HCT116 (cell line): ENCODE results near the gene HOXA2. TPM values are rescaled to one million over a fixed set of nuclear protein-coding genes. Genes with fewer than 3 reads are reported as not detected.

Experiments used
- ATAC-seq: fragments of 200-7000 bp; cut with Tn5 transposase; 2 replicates; pipeline ENCODE4 v1.9.1; 2020; ENCODE audit warnings: mild to moderate bottlenecking, moderate library complexity
- BruUV-seq: library from RNA; stranded (reverse); fragments of 400-500 nt; replicated peaks from 2 replicates; lab custom pipeline; 2021; lab: Mats Ljungman, UMichigan
- CTCF ChIA-PET: fragments of 300-600 bp; sonication (Branson Sonifier 250); formaldehyde crosslinking; loops from one replicate; lab custom pipeline; 2021; ENCODE audit warnings: antibody characterized with exemption; lab: Charles Lee
- POLR2A ChIA-PET: fragments of 300-600, 350-600 bp; sonication (Branson Sonifier 250); formaldehyde crosslinking; loops from one replicate; lab custom pipeline; 2021; ENCODE audit warnings: antibody characterized with exemption; lab: Charles Lee
- RAD21 ChIA-PET, 2 experiments: fragments of 300-600 bp; sonication (Branson Sonifier 250); formaldehyde crosslinking; loops; one replicate each; lab custom pipeline; 2023; ENCODE audit warnings: low total read pairs in 2 of 2; ENCODE audit not compliant: uncharacterized antibody in 2 of 2, unreplicated experiment in 2 of 2, low non-redundant PET in 1 of 2; lab: Charles Lee
- DNase-seq: peaks from one replicate; pipeline ENCODE4 v3.0.0-alpha.2; 2010; ENCODE audit warnings: low read depth, low spot score
- H2AFZ ChIP-seq: fragments of 200-600 bp; shearing (Covaris generic), sonication (generic); 2 replicates; pipeline ENCODE4 v1.6.1; 2017; ENCODE audit warnings: low read depth, mixed run types, mixed read lengths, antibody characterized with exemption, low read length; ENCODE audit not compliant: poor library complexity, severe bottlenecking
- H3K27ac ChIP-seq: 2 replicates; pipeline ENCODE4 v1.5.1; 2012; ENCODE audit warnings: low read depth, low read length
- H3K27me3 ChIP-seq: fragments of 200-600 bp; sonication (generic); 2 replicates; pipeline ENCODE4 v1.6.1; 2016; ENCODE audit warnings: mixed run types, low read length, mixed read lengths; ENCODE audit not compliant: insufficient read depth
- H3K36me3 ChIP-seq, 2 experiments: fragments of 200-500 bp in 1 of 2; fragments of 200-600 bp in 1 of 2; sonication (Bioruptor generic) in 1 of 2; sonication (generic) in 1 of 2; 2 replicates each; pipeline versions ENCODE4 v1.5.1 to v1.6.1; 2014 to 2016; ENCODE audit warnings: low read length in 2 of 2, inconsistent platforms in 1 of 2, mixed read lengths in 1 of 2, mixed run types in 1 of 2; ENCODE audit not compliant: insufficient read depth in 2 of 2, control insufficient read depth in 1 of 2
- H3K4me1 ChIP-seq, 2 experiments: fragments of 200-600 bp in 1 of 2; sonication (generic) in 1 of 2; 2 replicates each; pipeline versions ENCODE4 v1.5.1 to v1.6.1; 2012 to 2017; ENCODE audit warnings: low read length in 2 of 2, inconsistent platforms in 1 of 2, mild to moderate bottlenecking in 1 of 2, mixed read lengths in 1 of 2, mixed run types in 1 of 2, moderate library complexity in 1 of 2; ENCODE audit not compliant: insufficient read depth in 2 of 2, control insufficient read depth in 1 of 2
- H3K4me2 ChIP-seq: fragments of 200-600 bp; sonication (generic); 2 replicates; pipeline ENCODE4 v1.6.1; 2017; ENCODE audit warnings: mixed run types, low read length, mixed read lengths
- H3K4me3 ChIP-seq, 2 experiments: fragments of 200-600 bp in 1 of 2; sonication (generic) in 1 of 2; replicated peaks in 1 of 2; 2 replicates each; pipeline ENCODE4 v1.5.1; 2011 to 2016; ENCODE audit warnings: low read length in 2 of 2, control low read depth in 1 of 2, low read depth in 1 of 2, mild to moderate bottlenecking in 1 of 2, mixed read lengths in 1 of 2, mixed run types in 1 of 2
- H3K79me2 ChIP-seq: fragments of 200-600 bp; sonication (generic); 2 replicates; pipeline ENCODE4 v1.6.1; 2017; ENCODE audit warnings: mild to moderate bottlenecking, mixed run types, low read length, moderate library complexity, mixed read lengths; ENCODE audit not compliant: insufficient read depth
- H3K9ac ChIP-seq: fragments of 200-600 bp; sonication (generic); 2 replicates; pipeline ENCODE4 v1.6.1; 2016; ENCODE audit warnings: low read length, mixed read lengths
- H3K9me2 ChIP-seq: fragments of 200-600 bp; sonication (generic), shearing (Covaris generic); 2 replicates; pipeline ENCODE4 v1.6.1; 2017; ENCODE audit warnings: mixed run types, mild to moderate bottlenecking, moderate library complexity; ENCODE audit not compliant: insufficient read depth
- H3K9me3 ChIP-seq, 2 experiments: fragments of 200-500 bp in 1 of 2; fragments of 200-600 bp in 1 of 2; sonication (Bioruptor generic) in 1 of 2; sonication (generic) in 1 of 2; 2 replicates each; pipeline ENCODE4 v1.6.1; 2014 to 2017; ENCODE audit warnings: low read length in 2 of 2, mixed read lengths in 2 of 2, inconsistent platforms in 1 of 2, low read depth in 1 of 2, mild to moderate bottlenecking in 1 of 2, mixed run types in 1 of 2, moderate library complexity in 1 of 2; ENCODE audit not compliant: control insufficient read depth in 1 of 2, insufficient read depth in 1 of 2
- H4K20me1 ChIP-seq: fragments of 200-600 bp; sonication (generic), shearing (Covaris generic); 2 replicates; pipeline ENCODE4 v1.6.1; 2017; ENCODE audit warnings: mixed run types, mild to moderate bottlenecking, moderate library complexity; ENCODE audit not compliant: insufficient read depth
- ATF3 ChIP-seq: IDR thresholded peaks from 2 replicates; pipeline ENCODE4 v1.6.1; 2012
- CBX3 ChIP-seq: IDR thresholded peaks from 2 replicates; pipeline ENCODE4 v1.6.1; 2012; ENCODE audit warnings: low read depth
- CTCF ChIP-seq, 3 experiments: fragments of 200-600 bp in 1 of 3; sonication (generic) in 1 of 3; IDR thresholded peaks in 2 of 3; conservative IDR thresholded peaks in 1 of 3; 2 replicates each; pipeline ENCODE4 v1.5.1; 2012 to 2017; ENCODE audit warnings: low read depth in 2 of 3, low read length in 2 of 3, antibody characterized with exemption in 1 of 3, borderline replicate concordance in 1 of 3, control low read depth in 1 of 3, mild to moderate bottlenecking in 1 of 3, mixed read lengths in 1 of 3, mixed run types in 1 of 3, moderate library complexity in 1 of 3; ENCODE audit not compliant: insufficient read depth in 1 of 3
- EGR1 ChIP-seq: IDR thresholded peaks from 2 replicates; pipeline ENCODE4 v1.6.1; 2012; ENCODE audit warnings: low read depth
- MAX ChIP-seq: IDR thresholded peaks from 2 replicates; pipeline ENCODE4 v1.6.1; 2012
- POLR2AphosphoS5 ChIP-seq: IDR thresholded peaks from 2 replicates; pipeline ENCODE4 v1.6.1; 2011; ENCODE audit warnings: mild to moderate bottlenecking, low read depth, low read length, moderate library complexity
- REST ChIP-seq: IDR thresholded peaks from 2 replicates; pipeline ENCODE4 v1.6.1; 2012; ENCODE audit warnings: low read depth
- SRF ChIP-seq: IDR thresholded peaks from 2 replicates; pipeline ENCODE4 v1.6.1; 2012; ENCODE audit warnings: low read depth
- YY1 ChIP-seq: IDR thresholded peaks from 2 replicates; pipeline ENCODE4 v1.6.1; 2011; ENCODE audit warnings: low read length, low read depth, moderate library complexity, mild to moderate bottlenecking; ENCODE audit not compliant: insufficient replicate concordance; ENCODE audit errors: extremely low read depth
- ZBTB33 ChIP-seq: IDR thresholded peaks from 2 replicates; pipeline ENCODE4 v1.6.1; 2011; ENCODE audit warnings: mild to moderate bottlenecking, low read length, moderate library complexity; ENCODE audit not compliant: insufficient replicate concordance; ENCODE audit errors: extremely low read depth
- ZNF274 ChIP-seq: fragments of 200-500 bp; sonication (Bioruptor generic); IDR thresholded peaks from 2 replicates; pipeline ENCODE4 v1.6.1; 2014; ENCODE audit warnings: mild to moderate bottlenecking, low read depth, low read length, inconsistent platforms
- intact Hi-C: fragments of 100-400 bp; cut with micrococcal nuclease; formaldehyde crosslinking; loops from 2 replicates; pipeline ENCODE4 v1.10.0; 2022
- total RNA-seq: library from RNA; stranded (reverse); gene quantifications from one replicate; pipeline ENCODE4 v1.2.1, GENCODE V29; 2021; ENCODE audit not compliant: unreplicated experiment

HOXA2 gene
- total RNA-seq, 1 experiment from 2014 or later: 0.57 TPM

- no peaks in the 10 kb centered on the region for H4K20me1 ChIP-seq
- H3K27me3 ChIP-seq: no peaks in the 10 kb centered on the region
- no peaks in the 10 kb centered on the region for H3K79me2 ChIP-seq
- H3K4me1 ChIP-seq: peaks cover 6 to 21% of the 10 kb centered on the region in 2 experiments
- ChIA-PET POLR2A (interaction anchor here (0.7 kb wide), 1 partner anchor 9 kb away, joined by 3 read pairs; no protein-coding TSS in a partner anchor), RAD21 (no interaction called here), CTCF (interaction anchor here (0.6 to 0.7 kb wide), 2 partner anchors 48 to 233 kb away, joined by 3 to 6 read pairs; no protein-coding TSS in a partner anchor)
- TF ChIP-seq POLR2AphosphoS5 (no peak), CTCF (IDR thresholded peaks at IDR 0.05 in 2 of 3, conservative IDR thresholded peaks at IDR 0.05 in 1 of 3; ENCODE audit: borderline replicate concordance in 1 of 3, insufficient read depth in 1 of 3, low read depth in 2 of 3, low read length in 2 of 3) (no peak), ATF3 (no peak), YY1 (no peak), REST (no peak), ZBTB33 (no peak), ZNF274 (no peak), SRF (no peak), MAX (no peak), EGR1 (no peak), CBX3 (no peak)
- H3K9ac ChIP-seq: no peak overlapping the region
- H2AFZ ChIP-seq: no peak overlapping the region
- DNase-seq (no peak), ATAC-seq (no peak)
- peaks cover 8 to 12% of the 10 kb centered on the region in 2 experiments; a peak in 3 of 4 replicates for H3K36me3 ChIP-seq
- H3K4me3 ChIP-seq: no peak overlapping the region
- no peak overlapping the region for H3K4me2 ChIP-seq
- intact Hi-C loops: no loop called here
- BruUV-seq: no TSS peak
- no peaks in the 10 kb centered on the region for H3K9me2 ChIP-seq
- H3K9me3 ChIP-seq: no peaks in the 10 kb centered on the region
- H3K27ac ChIP-seq: no peak overlapping the region
Measured at GRCh38 chr7:27141137-27141922, 38.8 kb upstream of the HOXA2 start.
